Mesodermal cell (in vitro differentiated cells): Measurements from ENCODE around the gene ZFAND6.
"Not testable (repeated sequence)": the region's sequence is repeated elsewhere in the genome, so short reads cannot be mapped to it uniquely, and the experiment has no call there.

Experiments used
- H3K27ac ChIP-seq: 2 replicates; pipeline ENCODE4 v1.7.0; 2013; ENCODE audit warnings: mild to moderate bottlenecking, low read depth, low read length, moderate library complexity; ENCODE audit not compliant: severe bottlenecking
- H3K36me3 ChIP-seq: 2 replicates; pipeline ENCODE4 v1.7.1; 2013; ENCODE audit warnings: mild to moderate bottlenecking, low read length, moderate library complexity; ENCODE audit not compliant: control insufficient read depth, insufficient read depth
- H3K4me1 ChIP-seq: one replicate; pipeline ENCODE4 v1.7.1; 2013; ENCODE audit warnings: mild to moderate bottlenecking, low read length; ENCODE audit not compliant: insufficient read depth, control insufficient read depth, poor library complexity, severe bottlenecking
- H3K4me3 ChIP-seq: 2 replicates; pipeline ENCODE4 v1.7.0; 2013; ENCODE audit warnings: low read length, control low read depth, mild to moderate bottlenecking; ENCODE audit not compliant: insufficient read depth, poor library complexity, severe bottlenecking; ENCODE audit errors: extremely low read depth
- H3K9me3 ChIP-seq: 2 replicates; pipeline ENCODE4 v1.7.1; 2013; ENCODE audit warnings: mild to moderate bottlenecking, low read length, moderate library complexity; ENCODE audit not compliant: control insufficient read depth
- WGBS, 2 experiments: methylation state at CpG; one replicate each; pipeline ENCODE4 v1.1.5; 2013; ENCODE audit warnings: missing lambda C conversion rate in 2 of 2; ENCODE audit not compliant: insufficient coverage in 2 of 2; 5-methylcytosine and 5-hydroxymethylcytosine counted together

ZFAND6 gene

DNA sequence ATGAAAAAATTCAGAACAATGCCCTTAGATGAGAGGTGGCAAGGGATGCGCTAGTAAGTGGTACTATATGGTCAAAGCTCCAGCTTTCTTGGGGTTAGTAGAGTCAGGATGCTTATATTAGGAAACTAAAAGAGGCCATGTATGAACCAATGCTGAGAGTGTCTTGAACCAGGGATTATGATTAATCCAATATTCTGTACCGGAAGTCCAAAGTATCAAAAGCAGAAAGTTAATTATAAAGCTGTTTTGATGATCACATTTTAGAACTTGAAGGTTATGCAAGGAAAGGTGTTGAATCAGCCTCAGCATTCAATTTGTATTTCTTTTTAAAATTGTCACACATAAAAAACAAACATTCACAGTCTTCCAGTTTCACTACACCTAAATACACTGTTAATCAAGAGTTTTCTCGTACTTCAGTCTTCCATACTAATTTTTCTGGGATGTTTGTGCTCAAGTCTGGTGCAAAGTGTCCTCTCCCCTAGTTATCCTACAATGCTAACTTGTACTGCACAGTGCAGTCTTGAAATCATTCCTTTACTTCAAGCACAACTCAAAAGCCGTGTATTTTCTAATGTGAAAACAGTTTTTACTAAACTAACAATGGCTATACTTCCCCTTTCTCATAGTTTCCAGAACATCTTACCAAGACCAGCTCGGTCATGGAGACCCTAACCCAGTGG is 82.6 kb downstream of the ZFAND6 start:
- WGBS, 2 experiments = 98% methylated on average over 4 to 5 of the region's 5 CpGs
- Histone ChIP-seq H3K9me3 (no peaks in the 10 kb centered on the region), H3K4me1 (no peaks in the 10 kb centered on the region), H3K4me3 (no peak overlapping the region), H3K36me3 (peaks cover 15% of the 10 kb centered on the region), H3K27ac (no peak overlapping the region)

DNA sequence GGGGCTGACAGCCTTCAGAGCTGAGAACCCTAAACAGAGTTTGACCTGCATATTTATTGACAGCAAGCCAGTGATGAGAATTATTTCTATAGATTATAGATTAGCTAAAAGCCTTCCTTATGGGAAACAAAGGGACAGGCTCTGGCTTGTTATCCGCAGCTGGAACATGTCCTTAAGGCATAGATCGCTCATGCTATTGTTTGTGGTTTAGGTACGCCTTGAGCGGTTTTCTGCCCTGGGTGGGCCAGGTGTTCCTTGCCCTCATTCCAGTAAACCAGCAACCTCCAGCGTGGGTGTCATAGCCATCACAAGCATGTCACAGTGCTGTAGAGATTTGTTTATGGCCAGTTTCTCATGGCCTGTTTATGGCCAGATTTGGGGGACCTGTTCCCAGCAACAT is 83.2 kb downstream of the ZFAND6 start:
- Histone ChIP-seq H3K27ac (no peak overlapping the region), H3K9me3 (no peaks in the 10 kb centered on the region), H3K4me1 (no peaks in the 10 kb centered on the region), H3K36me3 (peaks cover 9% of the 10 kb centered on the region), H3K4me3 (no peak overlapping the region)
- WGBS, 2 experiments = 67 to 89% methylated on average over 1 to 5 of the region's 5 CpGs

DNA sequence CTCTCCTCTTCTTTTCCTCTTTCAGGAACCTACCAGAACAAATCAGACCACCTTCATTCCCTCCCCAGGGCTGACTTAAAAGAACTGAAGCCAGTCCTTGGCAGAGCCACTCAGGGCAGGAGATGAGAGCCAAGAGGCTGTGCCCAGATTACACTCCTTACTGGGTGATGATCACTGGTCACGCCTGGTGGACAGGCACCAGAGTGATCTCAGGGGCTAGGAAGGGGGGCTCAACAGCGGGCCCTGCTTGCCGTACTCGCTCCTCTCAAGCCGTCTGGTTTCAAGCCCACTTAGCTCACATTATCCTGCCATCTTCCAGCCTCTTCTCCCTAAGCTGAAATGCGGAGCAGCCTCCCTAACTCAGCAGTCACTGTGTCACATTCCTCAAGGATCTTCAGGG is 91.7 kb downstream of the ZFAND6 start:
- H3K9me3 ChIP-seq = no peaks in the 10 kb centered on the region
- WGBS, 2 experiments = 86 to 91% methylated on average over 4 to 6 of the region's 6 CpGs

DNA sequence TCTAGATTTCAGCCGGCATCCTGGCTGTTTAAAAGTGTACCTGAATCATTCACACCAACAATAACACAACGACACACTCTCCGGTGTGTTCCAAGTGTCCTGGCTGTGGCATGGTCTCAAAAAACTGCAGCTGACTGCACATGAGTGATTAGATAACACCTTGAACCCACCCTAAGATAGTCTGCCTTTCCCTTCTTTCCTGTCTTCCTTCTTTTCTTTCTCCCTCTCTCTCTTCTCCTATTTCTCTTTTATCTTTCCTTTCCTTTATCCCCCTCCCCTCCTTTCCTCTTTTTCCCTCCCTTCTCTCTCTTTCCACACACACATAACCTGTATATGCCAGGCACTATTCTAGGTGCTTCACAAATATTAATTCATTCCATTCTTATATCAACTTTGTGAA is 92.1 kb downstream of the ZFAND6 start:
- peaks cover 19% of the 10 kb centered on the region for H3K4me1 ChIP-seq
- no peak overlapping the region for H3K4me3 ChIP-seq
- no peaks in the 10 kb centered on the region for H3K9me3 ChIP-seq
- WGBS, 2 experiments = 71 to 89% methylated on average over 3 of the region's 3 CpGs
- no peaks in the 10 kb centered on the region for H3K36me3 ChIP-seq
- H3K27ac ChIP-seq = no peak overlapping the region

More for the DNA sequence above, 91.7 kb downstream of the ZFAND6 start:
- peaks cover 19% of the 10 kb centered on the region for H3K4me1 ChIP-seq
- H3K36me3 ChIP-seq = no peaks in the 10 kb centered on the region
- no peak overlapping the region for H3K27ac ChIP-seq
- no peak overlapping the region for H3K4me3 ChIP-seq

DNA sequence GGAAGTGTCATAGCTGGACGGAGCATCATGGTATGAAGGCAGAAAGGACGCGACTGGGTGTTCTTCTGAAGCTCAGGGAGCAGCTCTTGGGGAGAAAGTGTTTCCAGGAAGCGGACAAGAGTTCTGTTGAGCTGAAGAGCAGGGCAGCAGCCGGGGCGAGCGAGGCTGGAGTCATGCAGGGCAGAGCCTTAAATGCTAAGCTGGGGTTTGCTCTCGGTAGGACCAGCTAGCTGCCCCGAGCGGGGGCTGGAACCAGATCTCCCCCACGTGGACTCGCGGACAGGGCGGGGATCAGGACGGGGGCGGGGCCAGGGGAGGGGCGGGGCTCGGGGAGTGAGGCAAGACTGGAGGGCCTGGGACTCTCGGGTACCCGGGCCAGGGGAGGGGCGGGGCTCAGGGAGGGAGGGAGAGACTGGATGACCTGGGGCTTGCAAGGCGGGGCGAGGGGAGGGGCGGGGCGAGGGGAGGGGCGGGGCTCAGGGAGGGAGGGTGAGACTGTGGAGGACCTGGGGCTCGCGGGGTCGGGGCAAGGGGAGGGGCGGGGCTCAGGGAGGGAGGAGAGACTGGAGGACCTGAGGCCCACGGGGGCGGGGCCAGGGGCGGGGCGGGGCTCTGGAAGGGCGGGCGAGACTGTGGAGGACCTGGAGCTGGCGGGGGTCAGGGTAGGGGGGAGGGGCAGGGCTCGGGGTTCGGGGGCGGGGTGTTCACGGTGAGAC is 92.9 kb downstream of the ZFAND6 start:
- H3K4me1 ChIP-seq = peaks cover 19% of the 10 kb centered on the region
- no peak overlapping the region for H3K27ac ChIP-seq
- H3K36me3 ChIP-seq = no peaks in the 10 kb centered on the region
- H3K4me3 ChIP-seq = peak overlapping the region; percentile 64
- WGBS, 2 experiments = 5% methylated on average over 10 to 14 of the region's 41 CpGs
- H3K9me3 ChIP-seq = no peaks in the 10 kb centered on the region

DNA sequence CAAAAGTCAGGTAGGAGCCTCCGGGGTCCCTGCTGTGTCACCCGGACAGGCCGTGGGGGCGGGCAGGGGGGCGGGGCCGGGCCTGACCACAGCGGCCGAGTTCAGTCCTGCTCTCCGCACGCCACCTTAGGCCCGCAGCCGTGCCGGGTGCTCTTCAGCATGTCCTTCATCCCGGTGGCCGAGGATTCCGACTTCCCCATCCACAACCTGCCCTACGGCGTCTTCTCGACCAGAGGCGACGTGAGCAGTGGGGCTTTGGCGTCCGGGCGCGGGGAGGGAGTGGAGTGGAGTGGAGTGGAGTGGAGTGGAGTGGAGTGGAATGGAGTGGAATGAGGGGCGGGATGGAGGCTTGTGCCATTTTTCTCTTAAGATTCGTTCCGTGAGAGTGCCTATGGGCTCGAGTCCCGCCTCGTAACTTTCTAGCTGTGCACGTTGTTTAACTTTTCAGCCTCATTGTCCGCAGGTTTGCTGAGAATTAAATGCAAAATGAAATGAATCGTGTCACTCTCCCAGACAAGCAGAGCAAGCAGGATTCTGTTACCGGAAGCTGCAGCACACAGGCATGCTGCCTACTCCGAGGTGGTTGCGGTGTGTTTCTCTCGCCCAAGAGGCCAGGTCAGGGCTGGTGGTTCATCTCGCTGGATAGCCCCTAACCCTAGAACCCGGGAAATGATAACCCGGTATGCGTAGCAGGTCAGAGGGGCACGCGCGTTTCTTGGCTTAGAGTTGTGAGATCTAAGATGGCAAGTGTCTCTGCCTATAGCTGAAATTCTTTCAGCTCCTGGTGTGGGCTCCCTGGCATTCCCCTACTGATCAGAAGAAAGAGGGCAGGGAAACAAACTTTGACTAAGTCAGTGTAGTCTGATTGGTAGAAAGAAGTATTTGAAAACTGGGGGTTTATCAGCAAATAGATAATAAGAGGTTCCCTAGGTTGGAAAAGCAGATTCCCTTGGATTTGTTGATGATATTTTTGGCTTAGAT is 93.7 kb downstream of the ZFAND6 start, which contains the start of gene FAH:
FAH (plus strand) TSS at position 104 of the 981 bp plus-strand sequence; CDS start at position 160, 56 bp downstream.
- H3K36me3 ChIP-seq = peaks cover under 1% of the 10 kb centered on the region
- H3K4me3 ChIP-seq = peak within 1 kb of the TSS; percentile 64
- peaks cover 19% of the 10 kb centered on the region for H3K4me1 ChIP-seq
- no peak within 1 kb of the TSS for H3K27ac ChIP-seq
- WGBS, 2 experiments = 9 to 12% methylated on average over 34 of the region's 45 CpGs
- H3K9me3 ChIP-seq = no peaks in the 10 kb centered on the region

DNA sequence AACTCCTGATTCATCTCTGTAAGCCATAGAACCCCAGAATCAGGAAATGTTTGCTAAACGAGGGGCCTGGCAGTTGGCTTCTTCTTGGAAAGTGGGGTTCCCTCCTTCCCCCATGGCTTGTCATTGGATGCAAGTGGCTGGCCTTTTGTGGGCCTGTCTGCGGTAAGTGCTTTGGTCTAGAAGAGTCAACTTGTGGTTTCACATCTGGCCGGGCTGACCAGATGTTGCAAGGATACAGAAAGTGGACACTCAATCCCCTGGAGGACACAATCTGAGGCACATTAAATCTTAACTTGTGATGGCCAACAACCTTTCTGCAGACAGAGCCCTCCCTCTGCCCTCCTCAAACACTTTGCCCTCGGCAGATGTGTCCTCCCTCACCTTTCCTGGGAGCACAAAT is 94.4 kb downstream of the ZFAND6 start:
- no peak overlapping the region for H3K27ac ChIP-seq
- H3K4me3 ChIP-seq = no peak overlapping the region
- WGBS, 2 experiments = 89 to 93% methylated on average over 2 to 3 of the region's 4 CpGs
- H3K36me3 ChIP-seq = peaks cover 7% of the 10 kb centered on the region
- H3K4me1 ChIP-seq = peaks cover 19% of the 10 kb centered on the region
- no peaks in the 10 kb centered on the region for H3K9me3 ChIP-seq

DNA sequence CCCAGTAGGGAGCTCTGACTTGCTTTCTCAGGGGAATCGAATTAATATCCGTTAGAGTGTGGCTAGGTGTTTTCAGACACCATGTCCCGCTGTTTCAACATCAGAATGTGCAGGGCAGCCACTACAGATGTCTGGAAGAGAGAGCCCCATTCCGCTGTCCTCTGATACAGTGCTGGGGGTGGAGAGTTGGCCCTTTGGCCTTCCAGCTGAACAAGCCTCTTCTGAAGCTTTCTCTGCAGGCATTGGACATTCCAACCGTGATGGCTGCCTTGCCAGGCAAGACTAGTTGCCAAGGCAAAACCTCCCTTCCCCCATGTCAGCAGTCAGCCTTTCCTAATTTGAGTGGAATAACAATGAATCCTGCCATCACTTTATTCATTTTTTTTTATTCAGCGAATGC is 94.9 kb downstream of the ZFAND6 start:
- H3K4me3 ChIP-seq = no peak overlapping the region
- H3K27ac ChIP-seq = no peak overlapping the region
- H3K9me3 ChIP-seq = no peaks in the 10 kb centered on the region
- H3K36me3 ChIP-seq = peaks cover 9% of the 10 kb centered on the region
- peaks cover 19% of the 10 kb centered on the region for H3K4me1 ChIP-seq
- WGBS, 2 experiments = 83 to 88% methylated on average over 4 to 6 of the region's 6 CpGs

DNA sequence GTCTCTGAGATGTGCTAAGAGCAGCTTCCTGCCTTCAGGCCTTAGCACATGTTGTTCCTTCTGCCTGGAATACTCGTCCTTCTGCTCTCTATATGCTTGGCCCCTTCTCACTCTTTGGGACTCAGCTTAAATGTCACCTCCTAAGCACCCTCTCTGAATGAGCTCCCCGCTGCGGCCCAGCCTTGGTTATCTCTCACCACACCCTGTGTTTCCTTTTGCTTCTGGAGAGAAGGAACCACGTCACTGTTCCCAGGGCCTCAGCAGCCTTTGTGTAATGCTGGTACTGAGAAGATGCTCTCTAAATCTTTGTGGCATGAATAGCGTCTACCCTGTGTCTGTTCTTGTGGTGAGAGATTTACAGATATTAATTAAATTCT is 95.5 kb downstream of the ZFAND6 start:
- WGBS, 2 experiments = 95 to 100% methylated on average over 2 to 3 of the region's 5 CpGs
- H3K36me3 ChIP-seq = peaks cover 12% of the 10 kb centered on the region
- peaks cover 22% of the 10 kb centered on the region for H3K4me1 ChIP-seq
- no peak overlapping the region for H3K4me3 ChIP-seq
- H3K27ac ChIP-seq = peak overlapping the region; percentile 49
- H3K9me3 ChIP-seq = no peaks in the 10 kb centered on the region

DNA sequence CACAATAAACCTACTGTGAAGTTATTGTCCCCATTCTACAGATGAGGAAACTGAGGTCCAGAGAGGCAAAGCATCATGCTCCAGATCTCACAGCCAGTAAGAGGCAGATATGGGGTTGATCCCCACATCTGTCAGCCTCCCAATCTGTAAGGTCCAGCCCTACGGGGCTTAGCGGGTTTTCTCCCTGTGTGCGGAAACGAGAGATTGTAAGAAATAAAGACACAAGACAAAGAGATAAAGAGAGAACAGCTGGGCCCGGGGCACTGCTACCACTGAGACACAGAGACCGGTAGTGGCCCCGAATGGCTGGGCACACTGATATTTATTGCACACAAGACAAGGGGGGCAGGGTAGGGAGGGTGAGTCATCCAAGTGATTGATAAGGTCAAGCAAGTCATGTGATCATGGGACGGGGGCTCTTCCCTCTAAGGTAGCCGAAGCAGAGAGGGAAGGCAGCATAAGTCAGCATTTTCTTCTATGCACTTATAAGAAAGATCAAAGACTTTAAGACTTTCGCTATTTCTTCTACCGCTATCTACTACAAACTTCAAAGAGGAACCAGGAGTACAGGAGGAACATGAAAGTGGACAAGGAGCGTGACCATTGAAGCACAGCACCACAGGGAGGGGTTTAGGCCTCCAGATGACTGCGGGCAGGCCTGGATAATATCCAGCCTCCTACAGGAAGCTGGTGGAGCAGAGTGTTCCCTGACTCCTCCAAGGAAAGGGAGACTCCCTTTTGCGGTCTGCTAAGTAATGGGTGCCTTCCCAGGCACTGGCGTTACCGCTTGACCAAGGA is 96.1 kb downstream of the ZFAND6 start:
- peak overlapping the region; percentile 49 for H3K27ac ChIP-seq
- 84 to 92% methylated on average over 9 to 10 of the region's 16 CpGs for WGBS, 2 experiments
- not testable (repeated sequence) for H3K4me3 ChIP-seq

More for the DNA sequence above, 96.1 kb downstream of the ZFAND6 start:
- Histone ChIP-seq H3K36me3 (peaks cover 12% of the 10 kb centered on the region), H3K4me1 (peaks cover 27% of the 10 kb centered on the region)
- not testable (repeated sequence) for H3K9me3 ChIP-seq
